SKM-1 (cell line): ENCODE results near the gene LNX1.

ENCODE experiments used
- DNase-seq: peaks from one replicate; lab custom pipeline; 2025; ENCODE audit not compliant: unreplicated experiment; lab: John Stamatoyannopoulos, UW

The LNX1 gene

GRCh38 chr4:53591372-53591892, at the start of gene LNX1:
Gene LNX1 (minus strand): TSS chr4:53591486. CDS start chr4:53574002, 17,484 bp downstream.
- no peak for DNase-seq

DNA sequence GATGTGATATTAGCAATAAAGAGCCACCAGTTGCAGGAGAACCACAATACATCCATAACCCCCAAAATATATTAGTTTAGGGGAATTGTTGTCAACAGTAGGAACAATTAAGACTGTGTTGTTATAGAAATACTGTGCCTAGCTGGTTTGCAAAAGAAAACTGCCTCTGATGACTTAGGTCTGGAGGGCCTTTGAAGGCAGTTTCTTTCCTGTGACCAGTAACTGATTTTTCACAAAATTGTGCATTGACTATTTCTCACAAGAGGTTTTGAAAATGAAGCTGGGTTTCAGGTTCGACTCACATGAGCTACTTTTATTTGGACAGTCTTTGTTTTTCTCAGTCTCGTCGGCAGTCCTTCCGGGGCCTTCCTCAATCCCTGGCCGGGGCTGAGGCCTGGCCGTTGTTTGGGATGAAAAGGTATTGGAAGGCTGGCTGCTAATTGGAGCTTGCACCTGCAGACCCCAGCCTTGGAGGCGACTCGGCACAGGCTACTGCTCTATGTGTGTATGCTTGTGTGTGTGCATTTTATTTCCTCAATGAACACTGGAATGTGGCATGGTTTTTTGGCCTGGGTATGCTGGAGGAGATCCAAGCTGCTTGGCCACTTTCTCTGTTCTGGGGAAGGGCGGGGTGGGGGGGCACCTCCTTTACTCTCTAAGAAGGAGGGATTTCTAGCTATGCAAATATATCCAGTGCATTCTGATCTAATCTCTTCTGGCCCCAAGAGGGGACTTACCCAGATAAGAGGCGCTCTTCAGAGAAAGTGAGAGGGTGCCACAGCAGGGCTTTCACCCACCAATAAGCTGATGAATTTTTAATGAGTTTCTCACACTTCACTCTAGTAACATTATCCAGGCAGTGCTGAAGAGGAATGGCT, 49.5 kb upstream of the LNX1 start:
- no peak for DNase-seq

DNA sequence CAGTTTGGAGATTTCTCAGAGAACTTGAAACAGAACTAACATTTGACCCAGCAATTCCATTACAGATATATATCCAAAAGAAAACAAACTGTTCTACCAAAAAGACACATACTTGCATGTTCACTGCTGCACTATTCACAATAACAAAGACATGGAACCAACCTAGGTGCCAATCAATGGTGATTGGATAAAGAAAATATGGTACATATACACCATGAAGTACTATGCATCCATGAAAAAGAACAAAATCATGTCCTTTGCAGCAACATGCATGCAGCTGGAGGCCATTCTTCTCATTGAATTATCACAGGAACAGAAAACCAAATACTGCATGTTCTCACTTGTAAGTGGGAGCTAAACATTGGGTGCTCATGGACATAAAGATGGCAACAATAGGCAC, 47.6 kb upstream of the LNX1 start:
- DNase-seq, result no peak

GRCh38 chr4:53637348-53637747, 46.1 kb upstream of the LNX1 start:
- DNase-seq, result no peak

GRCh38 chr4:53635697-53636483, 44.6 kb upstream of the LNX1 start:
- DNase-seq, result no peak

- peak; percentile 32 for DNase-seq
Observed at GRCh38 chr4:53633608-53634007, 42.3 kb upstream of the LNX1 start.

DNA sequence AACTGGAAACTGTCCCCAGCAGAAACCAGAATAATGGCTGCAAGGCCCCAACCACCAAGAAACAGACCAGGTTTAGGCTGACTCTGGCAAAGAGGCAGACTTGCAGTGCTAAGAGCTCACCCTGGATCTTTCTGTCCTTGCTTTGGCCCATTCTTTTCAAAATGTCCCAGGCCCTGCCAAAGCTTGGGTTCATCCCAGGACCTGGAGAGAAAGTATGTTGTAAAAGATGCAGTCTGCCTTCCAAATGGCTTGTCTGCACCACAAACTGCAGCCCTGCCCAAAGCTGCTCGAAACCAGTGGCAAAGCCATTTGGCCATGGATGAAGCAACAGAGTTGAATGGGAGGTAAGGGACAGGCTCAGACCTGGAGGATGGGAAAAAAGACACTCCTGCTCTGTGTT, 38.0 kb upstream of the LNX1 start:
- no peak for DNase-seq

DNA sequence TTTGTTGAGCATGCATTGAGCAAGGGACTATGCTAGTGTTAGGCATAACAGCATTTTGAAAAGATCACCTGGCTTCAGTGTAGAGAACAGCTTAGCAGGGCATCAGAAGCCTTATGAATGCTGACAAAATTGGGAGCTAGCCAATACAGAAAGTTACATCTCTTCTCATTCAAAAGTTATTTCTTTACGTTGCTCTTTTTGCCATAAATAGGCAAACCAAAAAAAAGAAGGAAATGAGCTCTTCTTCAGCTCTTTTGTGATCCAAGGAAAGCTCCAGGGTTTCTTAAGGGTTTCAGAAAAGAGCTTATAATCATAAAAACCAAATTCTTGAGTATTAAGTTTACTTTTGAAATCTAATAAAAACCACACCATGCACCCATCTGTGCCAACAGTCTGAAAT, 35.2 kb upstream of the LNX1 start:
- no peak for DNase-seq

DNA sequence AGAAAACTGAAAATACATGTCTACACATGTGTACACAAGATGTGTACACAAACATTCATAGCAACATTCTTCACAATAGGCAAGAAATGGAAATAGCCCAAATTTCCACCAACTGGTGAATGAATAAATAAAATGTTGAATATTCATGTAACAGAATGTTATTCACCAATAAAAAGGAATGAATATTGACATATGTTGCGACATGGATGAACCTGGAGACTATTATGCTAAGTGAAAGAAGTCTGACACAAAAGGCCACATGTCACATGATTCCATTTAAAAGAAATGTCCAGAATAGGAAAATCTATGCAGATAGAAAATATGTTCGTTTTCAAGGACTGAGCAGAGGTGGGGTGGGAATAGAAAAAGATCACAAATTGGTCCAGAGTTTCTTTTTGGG, 34.6 kb upstream of the LNX1 start:
- no peak for DNase-seq

DNA sequence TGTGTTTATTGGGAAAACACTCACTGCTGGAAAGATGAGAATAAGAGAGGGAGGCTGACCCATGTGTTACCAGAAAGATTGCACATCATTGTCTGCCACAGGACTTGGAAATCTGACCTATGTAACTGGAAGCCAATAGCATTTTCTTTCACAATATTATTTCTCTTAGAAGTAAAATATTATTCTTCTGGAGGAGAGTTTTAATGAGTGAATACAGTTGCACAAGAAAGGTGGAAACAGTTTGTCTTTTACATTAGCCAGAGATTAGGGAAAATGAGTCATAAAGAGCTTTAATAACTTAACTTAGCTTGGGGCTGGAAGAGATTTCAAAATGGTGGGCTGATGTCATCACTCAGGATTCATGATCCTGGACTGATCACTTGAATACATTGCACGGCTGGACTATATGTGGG, 31.5 kb upstream of the LNX1 start:
- DNase-seq, result no peak

DNA sequence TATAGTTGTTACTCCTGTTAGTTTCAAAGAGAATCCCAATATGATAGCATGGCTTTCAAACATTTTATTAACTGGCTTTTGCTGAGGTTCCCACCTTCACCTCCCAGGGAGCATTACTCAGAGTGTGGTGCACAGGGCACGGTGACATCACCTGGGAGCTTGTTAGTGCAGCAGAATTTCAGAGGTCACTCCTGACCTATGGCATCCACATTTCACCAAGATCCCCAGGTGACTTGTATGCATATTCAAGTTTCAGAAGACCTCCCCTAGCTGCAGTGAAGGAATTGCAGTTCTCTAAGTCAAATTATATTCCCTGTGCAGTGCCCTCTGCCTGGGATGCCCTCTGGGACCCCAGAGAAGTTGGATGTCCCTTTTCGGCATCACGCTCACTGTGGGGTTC, 29.7 kb upstream of the LNX1 start:
- DNase-seq, result no peak

GRCh38 chr4:53619431-53619830, 28.1 kb upstream of the LNX1 start:
- DNase-seq, result no peak

- no peak for DNase-seq
Observed at GRCh38 chr4:53618321-53618720, 27.0 kb upstream of the LNX1 start.

DNA sequence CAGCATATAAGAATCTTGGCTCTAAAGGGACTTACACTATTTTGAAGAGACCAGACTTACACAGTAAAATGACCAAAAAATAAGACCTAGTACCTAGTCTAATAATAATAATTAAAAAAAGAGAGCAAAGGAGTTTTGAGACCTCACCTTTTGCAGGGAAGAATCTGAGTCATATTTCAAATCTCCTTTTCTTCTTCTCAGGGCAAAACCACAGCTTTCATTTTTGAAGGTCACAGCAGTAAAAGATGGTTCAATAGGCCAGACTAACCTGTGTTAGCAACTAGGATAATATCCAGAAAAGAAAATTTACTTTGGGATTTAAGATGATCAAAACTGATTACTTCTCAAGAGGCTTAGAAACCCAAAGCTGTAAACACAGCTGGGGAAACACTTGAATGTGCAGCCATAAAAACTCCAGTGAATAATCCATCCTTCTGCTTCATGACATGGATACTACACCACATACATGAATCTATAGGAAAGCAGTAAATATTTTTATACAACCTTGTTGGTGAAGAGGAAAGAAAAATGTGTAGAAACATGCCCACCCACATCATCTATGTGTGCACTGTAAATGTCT, 25.9 kb upstream of the LNX1 start:
- no peak for DNase-seq

GRCh38 chr4:53616219-53616618, 24.9 kb upstream of the LNX1 start:
- no peak for DNase-seq

- no peak for DNase-seq
Observed at GRCh38 chr4:53614591-53614990, 23.3 kb upstream of the LNX1 start.

DNA sequence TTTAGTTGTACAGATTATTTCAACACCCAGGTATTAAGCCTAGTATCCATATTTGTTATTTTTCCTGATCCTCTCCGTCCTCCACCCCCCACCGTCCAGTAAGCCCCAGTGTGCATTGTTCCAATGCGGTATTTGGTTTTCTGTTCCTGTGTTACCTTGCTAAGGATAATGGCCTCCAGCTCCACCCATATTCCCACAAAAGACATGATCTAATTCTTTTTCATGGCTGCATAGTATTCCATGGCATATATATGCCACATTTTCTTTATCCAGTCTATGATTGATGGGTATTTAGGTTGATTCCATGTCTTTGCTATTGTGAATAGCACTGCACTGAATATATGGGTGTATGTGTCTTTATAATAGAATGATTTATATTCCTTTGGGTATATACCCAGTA, 22.1 kb upstream of the LNX1 start:
- no peak for DNase-seq

DNA sequence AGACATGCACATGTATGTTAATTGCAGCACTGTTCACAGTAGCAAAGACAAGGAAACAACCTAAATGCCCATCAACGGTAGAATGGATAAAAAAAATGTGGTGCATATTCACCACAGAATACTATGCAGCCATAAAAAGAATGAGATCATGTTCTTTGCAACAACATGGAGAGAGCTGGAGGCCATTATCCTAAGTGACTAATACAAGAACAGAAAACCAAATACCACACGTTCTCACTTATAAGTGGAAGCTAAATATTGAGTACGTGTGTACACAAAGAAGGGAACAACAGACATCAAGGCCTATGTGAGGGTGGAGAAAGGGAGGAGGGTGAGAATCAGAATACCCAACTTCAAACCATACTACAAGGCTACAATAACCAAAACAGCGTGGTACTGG, 17.4 kb upstream of the LNX1 start:
- no peak for DNase-seq

DNA sequence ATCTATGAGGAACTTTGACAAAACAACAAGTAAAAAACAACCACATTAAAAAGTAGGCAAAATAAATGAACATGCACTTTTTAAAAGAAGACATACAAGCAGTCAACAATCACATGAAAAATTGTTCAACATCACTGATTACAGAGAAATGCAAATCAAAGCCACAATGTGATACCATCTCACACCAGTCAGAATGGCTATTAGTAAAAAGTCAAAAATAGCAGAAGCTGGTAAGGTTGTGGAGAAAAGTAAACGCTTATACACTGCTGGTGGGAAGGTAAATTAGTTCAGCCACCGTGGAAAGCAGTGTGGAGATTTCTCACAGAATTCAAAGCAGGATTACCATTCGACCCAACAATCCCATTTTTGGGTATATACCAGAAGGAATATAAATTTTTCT, 17.0 kb upstream of the LNX1 start:
- DNase-seq, result no peak

GRCh38 chr4:53605783-53606182, 14.5 kb upstream of the LNX1 start:
- no peak for DNase-seq

- DNase-seq, result no peak
Observed at GRCh38 chr4:53602390-53602789, 11.1 kb upstream of the LNX1 start.
